Suprapubic skin (tissue), 4 donors: ENCODE measurements around the gene PAGR1. TPM values are rescaled to one million over a fixed set of nuclear protein-coding genes. Genes with fewer than 3 reads are reported as not detected.
"Not testable (repeated sequence)": the region's sequence is repeated elsewhere in the genome, so short reads cannot be mapped to it uniquely, and the experiment has no call there.

Source experiments
- DNase-seq, 2 donors: peaks; one replicate each; pipeline ENCODE4 v3.0.0-alpha.2; 2019; ENCODE audit warnings: low spot score in 2 of 2
- H3K27ac ChIP-seq: fragments of 200-600 bp; sonication (generic); one replicate; pipeline ENCODE4 v1.5.1; 2019
- H3K27me3 ChIP-seq: fragments of 200-600 bp; sonication (generic); one replicate; pipeline ENCODE4 v1.5.1; 2019
- H3K36me3 ChIP-seq: fragments of 200-600 bp; sonication (generic); one replicate; pipeline ENCODE4 v1.5.1; 2019
- H3K4me1 ChIP-seq: fragments of 200-600 bp; sonication (generic); one replicate; pipeline ENCODE4 v1.5.1; 2019
- H3K4me3 ChIP-seq: fragments of 200-600 bp; sonication (generic); one replicate; pipeline ENCODE4 v1.5.1; 2019; ENCODE audit warnings: mild to moderate bottlenecking
- H3K9me3 ChIP-seq: fragments of 200-600 bp; sonication (generic); one replicate; pipeline ENCODE4 v1.5.1; 2019
- CTCF ChIP-seq, 2 donors: fragments of 200-600 bp in 1 of 2; fragments of 450-650 bp in 1 of 2; sonication (generic) in 1 of 2; IDR thresholded peaks; one replicate each; pipeline ENCODE4 v1.5.1; 2016 to 2019; ENCODE audit warnings: antibody characterized with exemption in 2 of 2, mild to moderate bottlenecking in 1 of 2, moderate library complexity in 1 of 2
- EP300 ChIP-seq: sonication (generic); formaldehyde crosslinking; IDR thresholded peaks from one replicate; pipeline ENCODE4 v1.6.1; 2017; ENCODE audit warnings: antibody characterized with exemption
- POLR2A ChIP-seq, 2 donors: fragments of 450-650 bp; IDR thresholded peaks; one replicate each; pipeline ENCODE4 v1.6.1; 2017; ENCODE audit warnings: antibody characterized with exemption in 2 of 2, mild to moderate bottlenecking in 2 of 2, moderate library complexity in 2 of 2
- POLR2AphosphoS5 ChIP-seq, 3 donors: sonication (generic); formaldehyde crosslinking; IDR thresholded peaks; one replicate each; pipeline ENCODE4 v1.6.1; 2017; ENCODE audit warnings: antibody characterized with exemption in 3 of 3
- WGBS: methylation state at CpG from one replicate; pipeline ENCODE4 v1.1.5; 2018; 5-methylcytosine and 5-hydroxymethylcytosine counted together
- total RNA-seq, 4 donors: library from RNA; depleted of rRNA; stranded (reverse); fragments of >200 nt; gene quantifications; one replicate each; pipeline ENCODE4 v1.1.0, GENCODE V29; 2016

PAGR1 gene
- total RNA-seq, 4 donors from 2014 or later = 23.3 to 35.2 (median 23.8) TPM

GRCh38 chr16:29784901-29785500 lies 31.0 kb upstream of the PAGR1 start:
- no peak overlapping the region for H3K27ac ChIP-seq

GRCh38 chr16:29787155-29787554 lies 28.8 kb upstream of the PAGR1 start:
- 93% methylated on average over 4 of the region's 4 CpGs for WGBS

More at GRCh38 chr16:29784901-29785500, 31.0 kb upstream of the PAGR1 start:
- Histone ChIP-seq H3K27me3 (peaks cover 1% of the 10 kb centered on the region), H3K4me1 (peaks cover 18% of the 10 kb centered on the region), H3K4me3 (peak overlapping the region; percentile 29), H3K36me3 (no peaks in the 10 kb centered on the region), H3K9me3 (no peaks in the 10 kb centered on the region)
- TF ChIP-seq POLR2AphosphoS5 (IDR thresholded peaks at IDR 0.05) = no peak
- no peak for TF ChIP-seq EP300
- peak; percentile 23 to 75 for TF ChIP-seq CTCF (IDR thresholded peaks at IDR 0.05)
- peak; percentile 80 to 89 for DNase-seq
- WGBS = 36% methylated on average over 36 of the region's 38 CpGs

GRCh38 chr16:29789775-29790182 lies 26.2 kb upstream of the PAGR1 start:
- DNase-seq = no peak
- Histone ChIP-seq H3K4me1 (peaks cover 29% of the 10 kb centered on the region), H3K9me3 (no peaks in the 10 kb centered on the region), H3K27me3 (no peaks in the 10 kb centered on the region), H3K36me3 (no peaks in the 10 kb centered on the region), H3K27ac (peak overlapping the region; percentile 87), H3K4me3 (peak overlapping the region; percentile 93)
- TF ChIP-seq POLR2AphosphoS5 (IDR thresholded peaks at IDR 0.05) (no peak), CTCF (IDR thresholded peaks at IDR 0.05) (no peak), EP300 (no peak), POLR2A (IDR thresholded peaks at IDR 0.05) (no peak)
- WGBS = 58% methylated on average over 20 of the region's 20 CpGs

More at GRCh38 chr16:29787155-29787554, 28.8 kb upstream of the PAGR1 start:
- H3K27me3 ChIP-seq, H3K27ac ChIP-seq, H3K4me3 ChIP-seq, H3K9me3 ChIP-seq, H3K36me3 ChIP-seq, DNase-seq: not testable (repeated sequence)
- peaks cover 30% of the 10 kb centered on the region for H3K4me1 ChIP-seq

GRCh38 chr16:29790183-29790948 lies 25.6 kb upstream of the PAGR1 start, which contains the start of gene KIF22:
KIF22 (plus strand) TSS chr16:29790751; CDS start chr16:29790760, 9 bp downstream.
- under 1% methylated on average over 39 of the region's 67 CpGs for WGBS
- H3K9me3 ChIP-seq = no peaks in the 10 kb centered on the region
- H3K27ac ChIP-seq = peak within 1 kb of the TSS; percentile 87
- H3K36me3 ChIP-seq = no peaks in the 10 kb centered on the region
- peak within 1 kb of the TSS; percentile 93 for H3K4me3 ChIP-seq
- DNase-seq = peak; percentile 100
- TF ChIP-seq POLR2AphosphoS5 (IDR thresholded peaks at IDR 0.05) (peak in 2 of 3 donors; percentile 10 to 57), EP300 (no peak), POLR2A (IDR thresholded peaks at IDR 0.05) (no peak), CTCF (IDR thresholded peaks at IDR 0.05) (peak; percentile 61 to 77)
- H3K27me3 ChIP-seq = no peaks in the 10 kb centered on the region
- peaks cover 28% of the 10 kb centered on the region for H3K4me1 ChIP-seq

- no peak for DNase-seq
Measured at GRCh38 chr16:29790949-29791844, 24.8 kb upstream of the PAGR1 start.

More at GRCh38 chr16:29790949-29791844, 24.8 kb upstream of the PAGR1 start:
- Histone ChIP-seq H3K9me3 (no peaks in the 10 kb centered on the region), H3K4me3 (peak overlapping the region; percentile 93), H3K4me1 (peaks cover 29% of the 10 kb centered on the region), H3K27me3 (no peaks in the 10 kb centered on the region), H3K36me3 (no peaks in the 10 kb centered on the region), H3K27ac (peak overlapping the region; percentile 78)
- TF ChIP-seq POLR2AphosphoS5 (IDR thresholded peaks at IDR 0.05) (no peak), EP300 (no peak), POLR2A (IDR thresholded peaks at IDR 0.05) (no peak), CTCF (IDR thresholded peaks at IDR 0.05) (no peak)
- 3% methylated on average over 19 of the region's 31 CpGs for WGBS
